Neural cell (in vitro differentiated cells): ENCODE results near the gene CEMIP. TPM values are rescaled to one million over a fixed set of nuclear protein-coding genes. Genes with fewer than 3 reads are reported as not detected.

ENCODE experiments used
- H2AFZ ChIP-seq: fragments of 200-600, 300-800 bp; sonication (generic), shearing (Covaris generic); 2 replicates; pipeline ENCODE4 v1.6.0; 2014; ENCODE audit warnings: low read depth, mild to moderate bottlenecking, antibody characterized with exemption, low read length, moderate library complexity
- H3F3A ChIP-seq: fragments of 200-600 bp; shearing (Covaris generic); 2 replicates; pipeline ENCODE4 v1.6.1; 2016; ENCODE audit warnings: mild to moderate bottlenecking, moderate library complexity, mixed read lengths, antibody characterized with exemption, low read length; ENCODE audit not compliant: insufficient read depth, poor library complexity, severe bottlenecking
- H3K27ac ChIP-seq: fragments of 200-600, 300-800 bp; sonication (generic), shearing (Covaris generic); 2 replicates; pipeline ENCODE4 v1.5.1; 2014; ENCODE audit warnings: mild to moderate bottlenecking, low read length, moderate library complexity
- H3K27me3 ChIP-seq: fragments of 300-800, 200-600 bp; sonication (generic), shearing (Covaris generic); 2 replicates; pipeline ENCODE4 v1.6.0; 2014; ENCODE audit warnings: mild to moderate bottlenecking, low read depth, low read length, moderate library complexity; ENCODE audit not compliant: insufficient read depth
- H3K36me3 ChIP-seq: fragments of 300-800, 200-600 bp; sonication (generic), shearing (Covaris generic); 2 replicates; pipeline ENCODE4 v1.5.1; 2014; ENCODE audit warnings: mild to moderate bottlenecking, antibody characterized with exemption, low read length, moderate library complexity; ENCODE audit not compliant: insufficient read depth
- H3K4me2 ChIP-seq: fragments of 300-800, 200-600 bp; sonication (generic), shearing (Covaris generic); 2 replicates; pipeline ENCODE4 v1.6.0; 2014; ENCODE audit warnings: mild to moderate bottlenecking, low read length
- H3K4me3 ChIP-seq: fragments of 300-800, 200-600 bp; sonication (generic), shearing (Covaris generic); 2 replicates; pipeline ENCODE4 v1.5.1; 2014; ENCODE audit warnings: mild to moderate bottlenecking, low read length, moderate library complexity
- H3K79me2 ChIP-seq: fragments of 200-600 bp; shearing (Covaris generic); replicated peaks from 2 replicates; pipeline ENCODE4 v1.6.0; 2014; ENCODE audit warnings: mild to moderate bottlenecking, low read length, moderate library complexity; ENCODE audit not compliant: insufficient read depth
- H3K9ac ChIP-seq: fragments of 300-800, 200-600 bp; sonication (generic), shearing (Covaris generic); 2 replicates; pipeline ENCODE4 v1.6.1; 2016; ENCODE audit warnings: mild to moderate bottlenecking, low read length, mixed read lengths
- H3K9me2 ChIP-seq: fragments of 200-600 bp; shearing (Covaris generic); 2 replicates; pipeline ENCODE4 v1.6.1; 2016; ENCODE audit warnings: mild to moderate bottlenecking, low read length, mixed read lengths; ENCODE audit not compliant: insufficient read depth
- H3K9me3 ChIP-seq: fragments of 200-600, 300-800 bp; sonication (generic), shearing (Covaris generic); 2 replicates; pipeline ENCODE4 v1.6.1; 2016; ENCODE audit warnings: mild to moderate bottlenecking, mixed run types, low read length, moderate library complexity, mixed read lengths
- H4K20me1 ChIP-seq: fragments of 200-600 bp; shearing (Covaris generic); 2 replicates; pipeline ENCODE4 v1.6.1; 2016; ENCODE audit warnings: mild to moderate bottlenecking, mixed run types; ENCODE audit not compliant: insufficient read depth
- CTCF ChIP-seq: fragments of 450-650 bp; IDR thresholded peaks from 2 replicates; pipeline ENCODE4 v1.5.1; 2014; ENCODE audit warnings: antibody characterized with exemption, mild to moderate bottlenecking, moderate library complexity; ENCODE audit not compliant: poor library complexity, severe bottlenecking
- EP300 ChIP-seq: fragments of 450-650 bp; conservative IDR thresholded peaks from 2 replicates; pipeline ENCODE4 v1.6.1; 2014; ENCODE audit warnings: antibody characterized with exemption, mild to moderate bottlenecking, moderate library complexity; ENCODE audit not compliant: poor library complexity, severe bottlenecking
- EZH2 ChIP-seq: fragments of 200-600, 300-800 bp; shearing (Covaris generic), sonication (generic); IDR thresholded peaks from 2 replicates; pipeline ENCODE4 v1.6.1; 2014; ENCODE audit warnings: antibody characterized with exemption, low read length, borderline replicate concordance, mild to moderate bottlenecking; ENCODE audit not compliant: insufficient read depth, poor library complexity, severe bottlenecking
- MXI1 ChIP-seq: fragments of 450-650 bp; conservative IDR thresholded peaks from 2 replicates; pipeline ENCODE4 v1.6.1; 2014; ENCODE audit warnings: antibody characterized with exemption, mild to moderate bottlenecking; ENCODE audit not compliant: poor library complexity, severe bottlenecking
- POLR2AphosphoS5 ChIP-seq: IDR thresholded peaks from 2 replicates; pipeline ENCODE4 v1.6.1; 2012
- RAD21 ChIP-seq: fragments of 450-650 bp; conservative IDR thresholded peaks from 2 replicates; pipeline ENCODE4 v1.6.1; 2014; ENCODE audit warnings: antibody characterized with exemption, mild to moderate bottlenecking, moderate library complexity
- REST ChIP-seq: IDR thresholded peaks from 2 replicates; pipeline ENCODE4 v1.6.1; 2012; ENCODE audit warnings: borderline replicate concordance
- SMC3 ChIP-seq: fragments of 450-650 bp; conservative IDR thresholded peaks from 2 replicates; pipeline ENCODE4 v1.6.1; 2014; ENCODE audit warnings: antibody characterized with exemption, mild to moderate bottlenecking, moderate library complexity; ENCODE audit not compliant: poor library complexity
- TAF1 ChIP-seq: IDR thresholded peaks from 2 replicates; pipeline ENCODE4 v1.6.1; 2012; ENCODE audit warnings: low read depth
- polyA plus RNA-seq: library from polyadenylated mRNA; depleted of rRNA; stranded (reverse); fragments of >200 nt; gene quantifications from 2 replicates; pipeline ENCODE4 v1.2.3, GENCODE V29; 2014

The CEMIP gene
- polyA plus RNA-seq, 1 donor from 2014 or later: 0.04 TPM

GRCh38 chr15:80764535-80764934 lies 14.6 kb upstream of the CEMIP start:
- Histone ChIP-seq H3K27me3 (no peaks in the 10 kb centered on the region), H3K27ac (no peak overlapping the region), H3K9me3 (no peaks in the 10 kb centered on the region), H3K79me2 (no peaks in the 10 kb centered on the region), H3K4me2 (no peak overlapping the region), H3K4me3 (no peak overlapping the region), H3K9ac (no peak overlapping the region), H3K36me3 (no peaks in the 10 kb centered on the region), H3F3A (no peaks in the 10 kb centered on the region), H2AFZ (no peak overlapping the region), H4K20me1 (no peaks in the 10 kb centered on the region), H3K9me2 (no peaks in the 10 kb centered on the region)
- TF ChIP-seq EZH2: no peak
- no peak for TF ChIP-seq POLR2AphosphoS5
- TF ChIP-seq RAD21: no peak
- TF ChIP-seq REST: no peak
- TF ChIP-seq SMC3: no peak
- TF ChIP-seq EP300: no peak
- no peak for TF ChIP-seq CTCF
- no peak for TF ChIP-seq TAF1
- TF ChIP-seq MXI1: no peak

- H3K9ac ChIP-seq: no peak overlapping the region
- H3K27me3 ChIP-seq: no peaks in the 10 kb centered on the region
- no peak overlapping the region for H3K4me3 ChIP-seq
- H3K27ac ChIP-seq: no peak overlapping the region
- H3K79me2 ChIP-seq: no peaks in the 10 kb centered on the region
- no peaks in the 10 kb centered on the region for H3K36me3 ChIP-seq
- no peaks in the 10 kb centered on the region for H3F3A ChIP-seq
- H3K9me3 ChIP-seq: no peaks in the 10 kb centered on the region
- TF ChIP-seq TAF1 (no peak), MXI1 (no peak), SMC3 (no peak), CTCF (no peak), REST (no peak), EZH2 (no peak), POLR2AphosphoS5 (no peak), EP300 (no peak), RAD21 (no peak)
- H4K20me1 ChIP-seq: no peaks in the 10 kb centered on the region
- H3K9me2 ChIP-seq: no peaks in the 10 kb centered on the region
- no peak overlapping the region for H3K4me2 ChIP-seq
- no peak overlapping the region for H2AFZ ChIP-seq
Measured at GRCh38 chr15:80766275-80766674, 12.9 kb upstream of the CEMIP start.
